Frontal cortex (tissue), 4 donors: ENCODE measurements around the gene PLEKHH3. TPM values are rescaled to one million over a fixed set of nuclear protein-coding genes. Genes with fewer than 3 reads are reported as not detected.

ENCODE experiments used
- DNase-seq, 2 donors: peaks; one replicate each; pipeline ENCODE4 v3.0.0; 2012; ENCODE audit warnings: low spot score in 2 of 2
- FAIRE-seq: peaks from 2 replicates; lab custom pipeline; 2012; peaks lifted over from hg19 to GRCh38; lab: Jason Lieb, UNC
- total RNA-seq: library from RNA; depleted of rRNA; stranded (reverse); fragments of >200 nt; gene quantifications from one replicate; pipeline ENCODE4 v1.2.3, GENCODE V29; 2014
- donor health status: control.
- donor health status: control.
- donor health status: control.

PLEKHH3 gene
- total RNA-seq: 2.0 TPM

- FAIRE-seq: no peak
- no peak for DNase-seq
Observed at GRCh38 chr17:42676424-42677011, at the start of gene PLEKHH3. Gene PLEKHH3, minus strand, starts transcription at chr17:42676994. Its CDS starts 431 bp downstream, at chr17:42676563.

GRCh38 chr17:42725143-42725542 is 48.3 kb upstream of the PLEKHH3 start:
- FAIRE-seq: no peak

GRCh38 chr17:42723636-42724035 is 46.8 kb upstream of the PLEKHH3 start:
- no peak for DNase-seq
- no peak for FAIRE-seq

More at GRCh38 chr17:42725143-42725542, 48.3 kb upstream of the PLEKHH3 start:
- DNase-seq: no peak

GRCh38 chr17:42720996-42721583 is 44.3 kb upstream of the PLEKHH3 start:
- no peak for FAIRE-seq
- peak; percentile 51 to 67 for DNase-seq

- FAIRE-seq (no peak), DNase-seq (no peak)
Observed at GRCh38 chr17:42709561-42709960, 32.8 kb upstream of the PLEKHH3 start.

GRCh38 chr17:42708588-42708987 is 31.8 kb upstream of the PLEKHH3 start:
- FAIRE-seq (no peak), DNase-seq (no peak)

- DNase-seq (no peak), FAIRE-seq (no peak)
Observed at GRCh38 chr17:42706732-42707131, 29.9 kb upstream of the PLEKHH3 start.

- DNase-seq: no peak
- no peak for FAIRE-seq
Observed at GRCh38 chr17:42704837-42705494, 28.2 kb upstream of the PLEKHH3 start.

GRCh38 chr17:42704490-42704836 is 27.7 kb upstream of the PLEKHH3 start:
- DNase-seq (no peak), FAIRE-seq (no peak)

GRCh38 chr17:42702446-42702845 is 25.7 kb upstream of the PLEKHH3 start:
- FAIRE-seq (no peak), DNase-seq (no peak)

GRCh38 chr17:42700586-42701289 is 23.9 kb upstream of the PLEKHH3 start:
- DNase-seq: no peak
- FAIRE-seq: no peak

- DNase-seq: no peak
- no peak for FAIRE-seq
Observed at GRCh38 chr17:42699415-42699740, 22.6 kb upstream of the PLEKHH3 start.

GRCh38 chr17:42698736-42699414 is 22.1 kb upstream of the PLEKHH3 start:
- DNase-seq (no peak), FAIRE-seq (no peak)

GRCh38 chr17:42697108-42697811 is 20.5 kb upstream of the PLEKHH3 start:
- DNase-seq: no peak
- FAIRE-seq: no peak

GRCh38 chr17:42695500-42695899 is 18.7 kb upstream of the PLEKHH3 start:
- FAIRE-seq: no peak

GRCh38 chr17:42694524-42694923 is 17.7 kb upstream of the PLEKHH3 start:
- DNase-seq (no peak), FAIRE-seq (no peak)

More at GRCh38 chr17:42695500-42695899, 18.7 kb upstream of the PLEKHH3 start:
- no peak for DNase-seq

GRCh38 chr17:42692489-42692888 is 15.7 kb upstream of the PLEKHH3 start:
- no peak for DNase-seq
- no peak for FAIRE-seq

- FAIRE-seq: no peak
- peak in 1 of 2 donors; percentile 20 for DNase-seq
Observed at GRCh38 chr17:42691021-42691545, 14.3 kb upstream of the PLEKHH3 start.

GRCh38 chr17:42690596-42690995 is 13.8 kb upstream of the PLEKHH3 start:
- DNase-seq (no peak), FAIRE-seq (no peak)
